ENCODE results near the gene SLC35F3.

DNA sequence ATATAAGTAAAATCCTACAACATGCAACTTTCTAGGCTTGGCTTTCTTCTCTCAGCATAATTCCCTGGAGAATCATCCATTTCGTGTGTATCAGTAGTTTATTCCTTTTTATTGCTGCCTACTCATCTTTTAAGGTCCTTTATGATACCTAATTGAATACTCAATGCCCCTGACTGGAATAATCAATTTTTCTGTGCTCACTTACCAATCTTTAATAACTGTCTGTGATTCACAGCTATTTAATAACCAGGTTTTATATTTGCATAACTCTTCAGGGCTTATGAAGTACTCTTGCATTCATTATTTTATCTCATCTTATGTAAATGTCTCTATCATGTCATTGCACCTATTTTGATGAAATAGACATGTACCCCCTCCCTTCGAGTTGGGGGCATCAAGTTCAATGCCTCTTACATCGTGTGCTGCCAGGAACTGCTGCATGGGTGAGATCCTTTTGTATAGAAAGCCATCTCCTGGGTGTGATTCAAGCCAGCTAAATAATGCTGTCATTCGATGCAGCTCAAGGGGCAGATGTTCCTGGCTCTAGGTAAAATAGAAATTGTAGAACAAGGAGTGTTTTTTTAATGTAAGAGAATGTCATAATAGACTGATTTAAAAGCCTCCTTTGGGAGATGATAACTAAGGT lies 222.7 kb downstream of the SLC35F3 start:
- TF ChIP-seq POLR2AphosphoS5 (IDR thresholded peaks at IDR 0.05; ENCODE audit: low read depth, low read length) (no peak), TAF1 (IDR thresholded peaks at IDR 0.05; ENCODE audit: borderline replicate concordance, insufficient read depth, low read length) (no peak), SIN3A (IDR thresholded peaks at IDR 0.05; ENCODE audit: borderline replicate concordance, insufficient read depth, low read length) (no peak)
- TF ChIP-seq, protein P1, sequence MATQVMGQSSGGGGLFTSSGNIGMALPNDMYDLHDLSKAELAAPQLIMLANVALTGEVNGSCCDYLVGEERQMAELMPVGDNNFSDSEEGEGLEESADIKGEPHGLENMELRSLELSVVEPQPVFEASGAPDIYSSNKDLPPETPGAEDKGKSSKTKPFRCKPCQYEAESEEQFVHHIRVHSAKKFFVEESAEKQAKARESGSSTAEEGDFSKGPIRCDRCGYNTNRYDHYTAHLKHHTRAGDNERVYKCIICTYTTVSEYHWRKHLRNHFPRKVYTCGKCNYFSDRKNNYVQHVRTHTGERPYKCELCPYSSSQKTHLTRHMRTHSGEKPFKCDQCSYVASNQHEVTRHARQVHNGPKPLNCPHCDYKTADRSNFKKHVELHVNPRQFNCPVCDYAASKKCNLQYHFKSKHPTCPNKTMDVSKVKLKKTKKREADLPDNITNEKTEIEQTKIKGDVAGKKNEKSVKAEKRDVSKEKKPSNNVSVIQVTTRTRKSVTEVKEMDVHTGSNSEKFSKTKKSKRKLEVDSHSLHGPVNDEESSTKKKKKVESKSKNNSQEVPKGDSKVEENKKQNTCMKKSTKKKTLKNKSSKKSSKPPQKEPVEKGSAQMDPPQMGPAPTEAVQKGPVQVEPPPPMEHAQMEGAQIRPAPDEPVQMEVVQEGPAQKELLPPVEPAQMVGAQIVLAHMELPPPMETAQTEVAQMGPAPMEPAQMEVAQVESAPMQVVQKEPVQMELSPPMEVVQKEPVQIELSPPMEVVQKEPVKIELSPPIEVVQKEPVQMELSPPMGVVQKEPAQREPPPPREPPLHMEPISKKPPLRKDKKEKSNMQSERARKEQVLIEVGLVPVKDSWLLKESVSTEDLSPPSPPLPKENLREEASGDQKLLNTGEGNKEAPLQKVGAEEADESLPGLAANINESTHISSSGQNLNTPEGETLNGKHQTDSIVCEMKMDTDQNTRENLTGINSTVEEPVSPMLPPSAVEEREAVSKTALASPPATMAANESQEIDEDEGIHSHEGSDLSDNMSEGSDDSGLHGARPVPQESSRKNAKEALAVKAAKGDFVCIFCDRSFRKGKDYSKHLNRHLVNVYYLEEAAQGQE (IDR thresholded peaks at IDR 0.05; ENCODE audit: insufficient read depth in 1 of 2, low read depth in 2 of 2, low read length in 2 of 2), result no peak

Measured in PFSK-1 (cell line).